Uterus (tissue), 4 donors: ENCODE data around the gene CAMK2A. TPM values are rescaled to one million over a fixed set of nuclear protein-coding genes. Genes with fewer than 3 reads are reported as not detected.

Experiments
- DNase-seq, 2 donors: peaks; one replicate each; pipeline ENCODE4 v3.0.0-alpha.2; 2019 to 2020
- H3K27ac ChIP-seq, 2 donors: fragments of 200-600 bp; sonication (generic); 1 replicate in 1 of 2; 2 replicates in 1 of 2; pipeline ENCODE4 v1.5.1; 2016 to 2018
- H3K27me3 ChIP-seq, 2 donors: fragments of 200-600 bp; sonication (generic); one replicate each; pipeline ENCODE4 v1.5.1; 2018 to 2019; ENCODE audit warnings: control low read depth in 1 of 2
- H3K36me3 ChIP-seq, 2 donors: fragments of 200-600 bp; sonication (generic); one replicate each; pipeline ENCODE4 v1.5.1; 2019; ENCODE audit warnings: control low read depth in 1 of 2
- H3K4me1 ChIP-seq, 2 donors: fragments of 200-600 bp; sonication (generic); one replicate each; pipeline ENCODE4 v1.5.1; 2018 to 2019; ENCODE audit warnings: control low read depth in 1 of 2
- H3K4me3 ChIP-seq, 2 donors: fragments of 200-600 bp; sonication (generic); 1 replicate in 1 of 2; 2 replicates in 1 of 2; pipeline ENCODE4 v1.5.1; 2018 to 2019; ENCODE audit warnings: mild to moderate bottlenecking in 1 of 2
- H3K9me3 ChIP-seq, 2 donors: fragments of 200-600 bp; sonication (generic); one replicate each; pipeline ENCODE4 v1.5.1; 2019; ENCODE audit warnings: control low read depth in 1 of 2
- POLR2A ChIP-seq, 2 donors: fragments of 450-650 bp; IDR thresholded peaks; one replicate each; pipeline ENCODE4 v1.6.1; 2016; ENCODE audit warnings: antibody characterized with exemption in 2 of 2, mild to moderate bottlenecking in 1 of 2, moderate library complexity in 1 of 2
- intact Hi-C: fragments of 100-400 bp; cut with DNase I; formaldehyde crosslinking; loops from one replicate; pipeline ENCODE4 v1.15.1; 2023; ENCODE audit warnings: low total_unique reads
- total RNA-seq, 4 donors: library from RNA; depleted of rRNA in 3 of 4; stranded (reverse); fragments of >200 nt in 3 of 4; gene quantifications; one replicate each; pipeline versions ENCODE4 v1.1.0 to v1.2.4, GENCODE V29; 2014 to 2023
- TF ChIP-seq, protein P1 (sequence below), 4 experiments: fragments of 200-600 bp in 2 of 4; fragments of 450-650 bp in 2 of 4; sonication (generic) in 2 of 4; IDR thresholded peaks; one replicate each; pipeline ENCODE4 v1.5.1; 2016 to 2019; ENCODE audit warnings: antibody characterized with exemption in 4 of 4, mild to moderate bottlenecking in 2 of 4, moderate library complexity in 1 of 4
- donor health status: DM: yes; HTN: yes; CAD: no.

CAMK2A gene
- total RNA-seq, 4 donors from 2014 or later = under 0.01 to 23.7 (median 4.3) TPM

DNA sequence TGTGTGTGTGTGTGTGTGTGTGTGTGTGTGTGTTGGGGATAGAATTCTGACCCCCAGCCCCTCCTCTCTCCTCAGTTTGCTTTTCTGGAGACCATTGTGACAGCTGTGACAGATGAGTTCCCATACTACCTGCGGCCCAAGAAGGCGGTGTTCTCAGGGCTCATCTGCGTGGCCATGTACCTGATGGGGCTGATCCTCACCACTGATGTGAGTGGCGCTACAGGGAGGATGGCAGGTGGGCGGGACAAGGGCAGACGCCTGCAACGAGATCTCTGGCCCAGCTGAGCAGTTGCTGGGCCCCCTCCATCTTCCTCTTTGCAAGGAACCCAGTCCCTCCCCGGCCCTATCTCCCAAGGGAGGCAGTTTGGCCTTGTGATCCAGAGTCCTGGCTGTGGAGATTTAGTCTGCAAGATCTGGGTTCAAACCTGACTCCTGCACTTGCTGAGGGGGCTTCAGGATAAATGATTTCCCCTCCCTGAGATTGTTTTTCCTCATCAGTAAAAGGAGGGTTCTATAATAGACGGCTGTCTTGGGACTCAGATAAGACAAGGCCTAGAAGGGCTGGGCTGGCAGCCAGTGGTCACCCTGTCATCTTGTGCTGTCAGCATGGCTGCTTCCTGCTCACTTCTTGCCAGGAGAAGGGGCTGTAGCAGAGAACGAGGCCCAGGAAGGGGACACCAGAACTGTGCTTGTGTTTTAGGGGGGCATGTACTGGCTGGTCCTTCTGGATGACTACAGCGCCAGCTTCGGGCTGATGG lies 85.6 kb downstream of the CAMK2A start:
- Histone ChIP-seq H3K36me3 (no peaks in the 10 kb centered on the region), H3K4me3 (no peak overlapping the region), H3K4me1 (no peaks in the 10 kb centered on the region), H3K27me3 (no peaks in the 10 kb centered on the region), H3K9me3 (no peaks in the 10 kb centered on the region), H3K27ac (no peak overlapping the region)
- TF ChIP-seq, protein P1, sequence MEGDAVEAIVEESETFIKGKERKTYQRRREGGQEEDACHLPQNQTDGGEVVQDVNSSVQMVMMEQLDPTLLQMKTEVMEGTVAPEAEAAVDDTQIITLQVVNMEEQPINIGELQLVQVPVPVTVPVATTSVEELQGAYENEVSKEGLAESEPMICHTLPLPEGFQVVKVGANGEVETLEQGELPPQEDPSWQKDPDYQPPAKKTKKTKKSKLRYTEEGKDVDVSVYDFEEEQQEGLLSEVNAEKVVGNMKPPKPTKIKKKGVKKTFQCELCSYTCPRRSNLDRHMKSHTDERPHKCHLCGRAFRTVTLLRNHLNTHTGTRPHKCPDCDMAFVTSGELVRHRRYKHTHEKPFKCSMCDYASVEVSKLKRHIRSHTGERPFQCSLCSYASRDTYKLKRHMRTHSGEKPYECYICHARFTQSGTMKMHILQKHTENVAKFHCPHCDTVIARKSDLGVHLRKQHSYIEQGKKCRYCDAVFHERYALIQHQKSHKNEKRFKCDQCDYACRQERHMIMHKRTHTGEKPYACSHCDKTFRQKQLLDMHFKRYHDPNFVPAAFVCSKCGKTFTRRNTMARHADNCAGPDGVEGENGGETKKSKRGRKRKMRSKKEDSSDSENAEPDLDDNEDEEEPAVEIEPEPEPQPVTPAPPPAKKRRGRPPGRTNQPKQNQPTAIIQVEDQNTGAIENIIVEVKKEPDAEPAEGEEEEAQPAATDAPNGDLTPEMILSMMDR (IDR thresholded peaks at IDR 0.05) = no peak
- TF ChIP-seq POLR2A (IDR thresholded peaks at IDR 0.05) = no peak
- DNase-seq = no peak
- intact Hi-C loops = no loop called here

DNA sequence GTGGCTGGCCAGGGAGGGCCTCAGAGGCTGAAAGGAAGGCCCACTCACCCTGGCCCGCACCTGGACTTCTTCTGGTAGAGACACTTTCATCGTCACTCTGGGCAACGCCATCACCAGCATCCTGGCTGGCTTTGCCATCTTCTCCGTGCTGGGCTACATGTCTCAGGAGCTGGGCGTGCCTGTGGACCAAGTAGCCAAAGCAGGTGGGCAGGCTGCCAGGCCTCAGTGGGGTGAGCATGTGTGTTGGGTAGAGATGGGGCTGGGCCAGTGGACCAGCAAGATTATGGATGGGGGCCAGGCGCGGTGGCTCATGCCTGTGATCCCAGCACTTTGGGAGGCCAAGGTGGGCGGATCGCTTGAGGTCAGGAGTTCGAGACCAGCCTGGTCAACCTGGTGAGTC lies 87.1 kb downstream of the CAMK2A start:
- H3K4me1 ChIP-seq = no peaks in the 10 kb centered on the region
- TF ChIP-seq, protein P1 (IDR thresholded peaks at IDR 0.05) = no peak
- no peak for TF ChIP-seq POLR2A (IDR thresholded peaks at IDR 0.05)
- intact Hi-C loops = no loop called here
- H3K4me3 ChIP-seq = no peak overlapping the region
- no peaks in the 10 kb centered on the region for H3K36me3 ChIP-seq
- no peak for DNase-seq
- no peak overlapping the region for H3K27ac ChIP-seq
- H3K27me3 ChIP-seq = no peaks in the 10 kb centered on the region
- H3K9me3 ChIP-seq = no peaks in the 10 kb centered on the region

DNA sequence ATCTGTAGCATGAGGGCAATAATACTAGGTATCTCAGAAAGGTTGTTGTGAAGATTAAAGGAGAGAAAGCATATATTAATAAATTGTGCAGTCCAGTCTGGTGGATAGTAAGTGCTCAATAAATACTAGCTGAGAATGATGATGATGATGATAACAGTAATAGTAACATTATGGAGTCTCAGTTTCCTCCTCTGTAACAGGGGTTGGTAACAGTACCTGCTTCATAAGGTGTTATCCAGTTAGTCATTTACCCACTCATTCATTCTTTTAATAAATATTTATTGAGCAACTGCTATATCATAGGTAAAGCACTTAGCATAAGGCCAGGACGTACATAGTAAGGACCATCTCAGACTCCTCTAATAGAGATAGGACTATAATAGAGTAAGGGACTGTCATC lies 92.1 kb downstream of the CAMK2A start:
- Histone ChIP-seq H3K4me3 (no peak overlapping the region), H3K27ac (no peak overlapping the region), H3K36me3 (no peaks in the 10 kb centered on the region), H3K27me3 (no peaks in the 10 kb centered on the region), H3K4me1 (no peaks in the 10 kb centered on the region), H3K9me3 (no peaks in the 10 kb centered on the region)
- intact Hi-C loops = no loop called here
- no peak for DNase-seq
- TF ChIP-seq, protein P1 (IDR thresholded peaks at IDR 0.05) = no peak
- TF ChIP-seq POLR2A (IDR thresholded peaks at IDR 0.05) = no peak

DNA sequence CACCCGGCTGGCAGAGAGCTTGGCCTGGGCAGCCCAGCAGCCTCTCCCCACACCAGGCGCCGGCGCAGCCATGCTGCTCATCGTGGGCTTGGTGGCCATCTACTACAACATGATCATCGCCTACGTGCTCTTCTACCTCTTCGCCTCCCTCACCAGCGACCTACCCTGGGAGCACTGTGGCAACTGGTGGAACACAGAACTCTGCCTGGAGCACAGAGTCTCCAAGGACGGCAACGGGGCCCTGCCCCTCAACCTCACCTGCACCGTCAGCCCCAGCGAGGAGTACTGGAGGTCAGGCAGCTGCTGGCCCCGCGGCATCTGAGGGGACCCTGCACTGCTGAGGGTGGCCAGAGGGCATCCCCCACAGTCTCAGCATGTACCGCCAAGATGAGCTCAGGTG lies 92.6 kb downstream of the CAMK2A start:
- H3K27ac ChIP-seq = no peak overlapping the region
- no peaks in the 10 kb centered on the region for H3K27me3 ChIP-seq
- intact Hi-C loops = no loop called here
- H3K4me1 ChIP-seq = no peaks in the 10 kb centered on the region
- H3K9me3 ChIP-seq = no peaks in the 10 kb centered on the region
- no peak for DNase-seq
- no peaks in the 10 kb centered on the region for H3K36me3 ChIP-seq
- no peak overlapping the region for H3K4me3 ChIP-seq
- TF ChIP-seq, protein P1 (IDR thresholded peaks at IDR 0.05) = no peak
- no peak for TF ChIP-seq POLR2A (IDR thresholded peaks at IDR 0.05)

DNA sequence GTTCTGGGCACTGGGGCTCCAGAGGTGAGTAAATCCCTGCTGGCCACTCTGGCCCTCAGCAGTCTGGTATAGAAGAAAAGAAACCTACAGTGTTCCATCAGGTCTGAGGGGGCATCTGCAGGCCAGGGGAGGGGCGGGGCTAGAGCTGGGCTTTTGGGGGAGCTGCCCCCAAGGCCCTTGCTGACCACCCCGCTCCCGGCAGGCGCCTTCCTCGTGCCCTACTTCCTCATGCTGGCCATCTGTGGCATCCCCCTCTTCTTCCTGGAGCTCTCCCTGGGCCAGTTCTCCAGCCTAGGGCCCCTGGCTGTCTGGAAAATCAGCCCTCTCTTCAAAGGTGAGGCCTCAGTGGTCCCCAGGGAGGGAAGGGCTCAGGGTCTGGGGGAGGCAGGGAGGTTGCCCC lies 93.1 kb downstream of the CAMK2A start:
- no peak overlapping the region for H3K4me3 ChIP-seq
- intact Hi-C loops = no loop called here
- H3K27me3 ChIP-seq = no peaks in the 10 kb centered on the region
- no peak for DNase-seq
- H3K9me3 ChIP-seq = no peaks in the 10 kb centered on the region
- no peak for TF ChIP-seq POLR2A (IDR thresholded peaks at IDR 0.05)
- TF ChIP-seq, protein P1 (IDR thresholded peaks at IDR 0.05) = no peak
- no peaks in the 10 kb centered on the region for H3K36me3 ChIP-seq
- no peaks in the 10 kb centered on the region for H3K4me1 ChIP-seq
- no peak overlapping the region for H3K27ac ChIP-seq
